ENCODE results near the gene ANGPTL1.

ANGPTL1 gene

DNA sequence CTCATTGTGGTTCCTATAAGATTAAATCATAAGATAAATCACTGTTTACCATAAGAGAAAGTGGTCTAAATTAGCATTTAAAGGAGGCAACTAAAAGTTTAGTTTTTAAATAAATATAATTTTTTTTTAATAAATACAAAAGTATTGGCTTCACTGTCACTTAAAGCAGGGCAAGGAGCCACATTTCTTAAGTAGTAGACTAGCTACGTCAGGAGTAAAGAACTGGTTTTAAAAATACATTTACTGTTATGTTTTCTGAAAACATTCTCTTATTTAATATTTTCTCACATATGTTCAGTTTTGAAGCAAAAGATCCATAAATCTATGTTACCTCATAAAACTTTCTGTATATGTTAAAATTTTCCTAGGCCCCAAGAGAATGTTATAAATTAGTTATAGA, 2.2 kb downstream of the ANGPTL1 start:
- H3F3A ChIP-seq (ENCODE audit: insufficient read depth, low read length): no peaks in the 10 kb centered on the region
- no peak overlapping the region for H2AFZ ChIP-seq (ENCODE audit: low read length)
- H4K20me1 ChIP-seq (ENCODE audit: insufficient read depth, low read length): no peaks in the 10 kb centered on the region
- no peaks in the 10 kb centered on the region for H3K9me2 ChIP-seq (ENCODE audit: low read depth, low read length)
- no peak overlapping the region for H3K9ac ChIP-seq (ENCODE audit: low read length)
- H3K27ac ChIP-seq (ENCODE audit: low read depth, low read length, poor library complexity, severe bottlenecking): no peak overlapping the region
- peaks cover 74% of the 10 kb centered on the region; the same call in 1 of the 2 replicates for H3K36me3 ChIP-seq (ENCODE audit: insufficient read depth, low read length)
- no peaks in the 10 kb centered on the region for H3K27me3 ChIP-seq (ENCODE audit: insufficient read depth, low read length)
- H3K4me1 ChIP-seq (ENCODE audit: insufficient read depth, low read length, severe bottlenecking): peaks cover 19% of the 10 kb centered on the region
- H3K4me3 ChIP-seq (ENCODE audit: low read depth, low read length, poor library complexity, severe bottlenecking): no peak overlapping the region
- 0 out of 2 replicates have a peak, but pooled peaks cover 3% of the 10 kb centered on the region for H3K79me2 ChIP-seq (ENCODE audit: insufficient read depth, low read length)
- no peaks in the 10 kb centered on the region for H3K9me3 ChIP-seq (ENCODE audit: low read length)
- no peak overlapping the region for H3K4me2 ChIP-seq (ENCODE audit: low read length)
- TF ChIP-seq, protein P1, sequence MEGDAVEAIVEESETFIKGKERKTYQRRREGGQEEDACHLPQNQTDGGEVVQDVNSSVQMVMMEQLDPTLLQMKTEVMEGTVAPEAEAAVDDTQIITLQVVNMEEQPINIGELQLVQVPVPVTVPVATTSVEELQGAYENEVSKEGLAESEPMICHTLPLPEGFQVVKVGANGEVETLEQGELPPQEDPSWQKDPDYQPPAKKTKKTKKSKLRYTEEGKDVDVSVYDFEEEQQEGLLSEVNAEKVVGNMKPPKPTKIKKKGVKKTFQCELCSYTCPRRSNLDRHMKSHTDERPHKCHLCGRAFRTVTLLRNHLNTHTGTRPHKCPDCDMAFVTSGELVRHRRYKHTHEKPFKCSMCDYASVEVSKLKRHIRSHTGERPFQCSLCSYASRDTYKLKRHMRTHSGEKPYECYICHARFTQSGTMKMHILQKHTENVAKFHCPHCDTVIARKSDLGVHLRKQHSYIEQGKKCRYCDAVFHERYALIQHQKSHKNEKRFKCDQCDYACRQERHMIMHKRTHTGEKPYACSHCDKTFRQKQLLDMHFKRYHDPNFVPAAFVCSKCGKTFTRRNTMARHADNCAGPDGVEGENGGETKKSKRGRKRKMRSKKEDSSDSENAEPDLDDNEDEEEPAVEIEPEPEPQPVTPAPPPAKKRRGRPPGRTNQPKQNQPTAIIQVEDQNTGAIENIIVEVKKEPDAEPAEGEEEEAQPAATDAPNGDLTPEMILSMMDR (IDR thresholded peaks at IDR 0.05; ENCODE audit: low read length): no peak
- no peak for TF ChIP-seq EZH2 (IDR thresholded peaks at IDR 0.05; ENCODE audit: borderline replicate concordance, low read length)

DNA sequence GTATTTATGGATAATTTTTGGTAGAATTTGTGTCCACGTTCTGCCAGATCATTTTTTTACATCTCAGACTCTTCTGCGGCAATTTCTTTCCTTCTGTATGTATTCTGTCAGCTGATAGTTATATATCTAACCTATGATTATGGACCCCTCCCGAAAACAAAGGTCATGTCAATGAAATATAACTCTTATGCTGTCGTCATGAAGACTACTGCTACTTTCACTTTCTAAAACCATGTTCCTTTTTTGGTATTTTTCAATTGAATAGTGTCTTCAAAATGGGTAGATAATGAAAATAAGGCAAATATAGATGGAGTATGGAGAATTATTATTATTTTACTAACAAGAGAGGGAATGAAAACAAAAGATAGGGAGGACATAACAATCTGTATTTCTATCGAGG, 3.2 kb downstream of the ANGPTL1 start:
- H3F3A ChIP-seq (ENCODE audit: insufficient read depth, low read length): no peaks in the 10 kb centered on the region
- H3K4me3 ChIP-seq (ENCODE audit: low read depth, low read length, poor library complexity, severe bottlenecking): no peak overlapping the region
- peaks cover 69% of the 10 kb centered on the region; the same call in 1 of the 2 replicates for H3K36me3 ChIP-seq (ENCODE audit: insufficient read depth, low read length)
- no peak overlapping the region for H3K27ac ChIP-seq (ENCODE audit: low read depth, low read length, poor library complexity, severe bottlenecking)
- H3K9ac ChIP-seq (ENCODE audit: low read length): no peak overlapping the region
- peaks cover 19% of the 10 kb centered on the region for H3K4me1 ChIP-seq (ENCODE audit: insufficient read depth, low read length, severe bottlenecking)
- 0 out of 2 replicates have a peak, but pooled peaks cover 3% of the 10 kb centered on the region for H3K79me2 ChIP-seq (ENCODE audit: insufficient read depth, low read length)
- H3K9me3 ChIP-seq (ENCODE audit: low read length): no peaks in the 10 kb centered on the region
- peak overlapping the region; percentile 15; the same call in 1 of the 2 replicates for H3K4me2 ChIP-seq (ENCODE audit: low read length)
- TF ChIP-seq, protein P1 (IDR thresholded peaks at IDR 0.05; ENCODE audit: low read length): no peak
- TF ChIP-seq EZH2 (IDR thresholded peaks at IDR 0.05; ENCODE audit: borderline replicate concordance, low read length): no peak
- H2AFZ ChIP-seq (ENCODE audit: low read length): no peak overlapping the region
- no peaks in the 10 kb centered on the region for H4K20me1 ChIP-seq (ENCODE audit: insufficient read depth, low read length)
- no peaks in the 10 kb centered on the region for H3K27me3 ChIP-seq (ENCODE audit: insufficient read depth, low read length)
- no peaks in the 10 kb centered on the region for H3K9me2 ChIP-seq (ENCODE audit: low read depth, low read length)

DNA sequence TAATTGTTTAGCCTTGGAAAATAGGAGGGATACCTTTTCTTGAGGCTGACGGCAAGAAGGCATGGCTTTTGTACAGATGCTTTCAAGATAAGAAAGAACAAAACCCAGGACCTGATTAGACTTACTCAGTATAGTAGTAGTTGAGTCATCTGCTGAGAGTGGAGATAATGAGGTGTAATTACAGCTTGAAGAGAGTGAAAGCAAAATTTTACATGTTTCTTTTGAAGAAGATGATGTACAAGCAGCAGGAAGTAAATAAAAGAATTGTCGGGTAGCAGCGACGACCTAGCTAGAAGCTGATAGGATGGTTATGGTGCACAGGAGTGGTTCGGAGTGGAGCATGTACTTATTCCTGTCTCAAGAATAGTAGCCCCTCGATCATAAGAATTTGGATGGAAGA, 6.6 kb downstream of the ANGPTL1 start:
- Histone ChIP-seq H3K9me2 (ENCODE audit: low read depth, low read length) (no peaks in the 10 kb centered on the region), H2AFZ (ENCODE audit: low read length) (no peak overlapping the region)
- no peak for TF ChIP-seq EZH2 (IDR thresholded peaks at IDR 0.05; ENCODE audit: borderline replicate concordance, low read length)
- TF ChIP-seq, protein P1 (IDR thresholded peaks at IDR 0.05; ENCODE audit: low read length): no peak

More for the DNA sequence above, 6.6 kb downstream of the ANGPTL1 start:
- H3K36me3 ChIP-seq (ENCODE audit: insufficient read depth, low read length): peaks cover 68% of the 10 kb centered on the region; the same call in 1 of the 2 replicates
- no peaks in the 10 kb centered on the region for H3K27me3 ChIP-seq (ENCODE audit: insufficient read depth, low read length)
- H3K27ac ChIP-seq (ENCODE audit: low read depth, low read length, poor library complexity, severe bottlenecking): no peak overlapping the region
- no peaks in the 10 kb centered on the region for H4K20me1 ChIP-seq (ENCODE audit: insufficient read depth, low read length)
- H3K4me1 ChIP-seq (ENCODE audit: insufficient read depth, low read length, severe bottlenecking): peaks cover 19% of the 10 kb centered on the region
- H3K79me2 ChIP-seq (ENCODE audit: insufficient read depth, low read length): 0 out of 2 replicates have a peak, but pooled peaks cover 3% of the 10 kb centered on the region
- H3K9me3 ChIP-seq (ENCODE audit: low read length): no peaks in the 10 kb centered on the region
- no peak overlapping the region for H3K4me2 ChIP-seq (ENCODE audit: low read length)
- no peak overlapping the region for H3K4me3 ChIP-seq (ENCODE audit: low read depth, low read length, poor library complexity, severe bottlenecking)
- no peaks in the 10 kb centered on the region for H3F3A ChIP-seq (ENCODE audit: insufficient read depth, low read length)
- H3K9ac ChIP-seq (ENCODE audit: low read length): no peak overlapping the region
